GM12878 (cell line): ENCODE results near the gene CD3G.

ENCODE experiments used
- CTCF ChIP-seq, 3 experiments: IDR thresholded peaks in 2 of 3; conservative IDR thresholded peaks in 1 of 3; 2 replicates each; pipeline ENCODE4 v1.5.1; 2011; ENCODE audit warnings: low read depth in 3 of 3, low read length in 3 of 3, mild to moderate bottlenecking in 3 of 3, control low read depth in 2 of 3, moderate library complexity in 2 of 3, inconsistent platforms in 1 of 3, mixed read lengths in 1 of 3; ENCODE audit not compliant: control insufficient read depth in 2 of 3, insufficient read depth in 1 of 3; ENCODE audit errors: extremely low read depth in 1 of 3
- FOS ChIP-seq: IDR thresholded peaks from 3 replicates; pipeline ENCODE4 v1.6.1; 2011; ENCODE audit warnings: borderline replicate concordance; ENCODE audit not compliant: insufficient read length; ENCODE audit errors: extremely low read depth
- POLR2A ChIP-seq: IDR thresholded peaks from 2 replicates; pipeline ENCODE4 v1.6.1; 2011; ENCODE audit warnings: low read depth, mild to moderate bottlenecking, low read length
- SIN3A ChIP-seq: IDR thresholded peaks from 2 replicates; pipeline ENCODE4 v1.6.1; 2012; ENCODE audit warnings: low read depth, low read length, improper control_type of control experiment
- ZNF207 ChIP-seq: fragments of 450-650 bp; IDR thresholded peaks from 2 replicates; pipeline ENCODE4 v1.6.1; 2014; ENCODE audit warnings: antibody characterized with exemption, mild to moderate bottlenecking, borderline replicate concordance
- TF ChIP-seq, protein P1 (sequence below): fragments of 450-650 bp; formaldehyde crosslinking; IDR thresholded peaks from 2 replicates; pipeline ENCODE4 v1.4.0; 2022; ENCODE audit warnings: mild to moderate bottlenecking, moderate library complexity
- TF ChIP-seq, protein P2 (sequence below): IDR thresholded peaks from 2 replicates; pipeline ENCODE4 v1.6.1; 2012; ENCODE audit warnings: improper control_type of control experiment, low read depth, low read length; ENCODE audit not compliant: insufficient replicate concordance

- TF ChIP-seq, protein P1, sequence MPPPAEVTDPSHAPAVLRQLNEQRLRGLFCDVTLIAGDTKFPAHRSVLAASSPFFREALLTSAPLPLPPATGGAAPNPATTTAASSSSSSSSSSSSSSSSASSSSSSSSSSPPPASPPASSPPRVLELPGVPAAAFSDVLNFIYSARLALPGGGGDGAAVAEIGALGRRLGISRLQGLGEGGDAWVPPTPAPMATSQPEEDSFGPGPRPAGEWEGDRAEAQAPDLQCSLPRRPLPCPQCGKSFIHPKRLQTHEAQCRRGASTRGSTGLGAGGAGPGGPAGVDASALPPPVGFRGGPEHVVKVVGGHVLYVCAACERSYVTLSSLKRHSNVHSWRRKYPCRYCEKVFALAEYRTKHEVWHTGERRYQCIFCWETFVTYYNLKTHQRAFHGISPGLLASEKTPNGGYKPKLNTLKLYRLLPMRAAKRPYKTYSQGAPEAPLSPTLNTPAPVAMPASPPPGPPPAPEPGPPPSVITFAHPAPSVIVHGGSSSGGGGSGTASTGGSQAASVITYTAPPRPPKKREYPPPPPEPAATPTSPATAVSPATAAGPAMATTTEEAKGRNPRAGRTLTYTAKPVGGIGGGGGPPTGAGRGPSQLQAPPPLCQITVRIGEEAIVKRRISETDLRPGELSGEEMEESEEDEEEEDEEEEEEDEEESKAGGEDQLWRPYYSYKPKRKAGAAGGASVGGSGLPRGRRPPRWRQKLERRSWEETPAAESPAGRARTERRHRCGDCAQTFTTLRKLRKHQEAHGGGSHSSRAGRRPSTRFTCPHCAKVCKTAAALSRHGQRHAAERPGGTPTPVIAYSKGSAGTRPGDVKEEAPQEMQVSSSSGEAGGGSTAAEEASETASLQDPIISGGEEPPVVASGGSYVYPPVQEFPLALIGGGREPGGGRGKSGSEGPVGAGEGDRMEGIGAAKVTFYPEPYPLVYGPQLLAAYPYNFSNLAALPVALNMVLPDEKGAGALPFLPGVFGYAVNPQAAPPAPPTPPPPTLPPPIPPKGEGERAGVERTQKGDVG (CRISPR knock-in tag), result no peak
- TF ChIP-seq CTCF (IDR thresholded peaks at IDR 0.05 in 2 of 3, conservative IDR thresholded peaks at IDR 0.05 in 1 of 3; ENCODE audit: control insufficient read depth in 2 of 3, extremely low read depth in 1 of 3, insufficient read depth in 1 of 3, low read depth in 3 of 3, low read length in 3 of 3), result no peak
- no peak for TF ChIP-seq POLR2A
- TF ChIP-seq FOS, result no peak
- TF ChIP-seq, protein P2, sequence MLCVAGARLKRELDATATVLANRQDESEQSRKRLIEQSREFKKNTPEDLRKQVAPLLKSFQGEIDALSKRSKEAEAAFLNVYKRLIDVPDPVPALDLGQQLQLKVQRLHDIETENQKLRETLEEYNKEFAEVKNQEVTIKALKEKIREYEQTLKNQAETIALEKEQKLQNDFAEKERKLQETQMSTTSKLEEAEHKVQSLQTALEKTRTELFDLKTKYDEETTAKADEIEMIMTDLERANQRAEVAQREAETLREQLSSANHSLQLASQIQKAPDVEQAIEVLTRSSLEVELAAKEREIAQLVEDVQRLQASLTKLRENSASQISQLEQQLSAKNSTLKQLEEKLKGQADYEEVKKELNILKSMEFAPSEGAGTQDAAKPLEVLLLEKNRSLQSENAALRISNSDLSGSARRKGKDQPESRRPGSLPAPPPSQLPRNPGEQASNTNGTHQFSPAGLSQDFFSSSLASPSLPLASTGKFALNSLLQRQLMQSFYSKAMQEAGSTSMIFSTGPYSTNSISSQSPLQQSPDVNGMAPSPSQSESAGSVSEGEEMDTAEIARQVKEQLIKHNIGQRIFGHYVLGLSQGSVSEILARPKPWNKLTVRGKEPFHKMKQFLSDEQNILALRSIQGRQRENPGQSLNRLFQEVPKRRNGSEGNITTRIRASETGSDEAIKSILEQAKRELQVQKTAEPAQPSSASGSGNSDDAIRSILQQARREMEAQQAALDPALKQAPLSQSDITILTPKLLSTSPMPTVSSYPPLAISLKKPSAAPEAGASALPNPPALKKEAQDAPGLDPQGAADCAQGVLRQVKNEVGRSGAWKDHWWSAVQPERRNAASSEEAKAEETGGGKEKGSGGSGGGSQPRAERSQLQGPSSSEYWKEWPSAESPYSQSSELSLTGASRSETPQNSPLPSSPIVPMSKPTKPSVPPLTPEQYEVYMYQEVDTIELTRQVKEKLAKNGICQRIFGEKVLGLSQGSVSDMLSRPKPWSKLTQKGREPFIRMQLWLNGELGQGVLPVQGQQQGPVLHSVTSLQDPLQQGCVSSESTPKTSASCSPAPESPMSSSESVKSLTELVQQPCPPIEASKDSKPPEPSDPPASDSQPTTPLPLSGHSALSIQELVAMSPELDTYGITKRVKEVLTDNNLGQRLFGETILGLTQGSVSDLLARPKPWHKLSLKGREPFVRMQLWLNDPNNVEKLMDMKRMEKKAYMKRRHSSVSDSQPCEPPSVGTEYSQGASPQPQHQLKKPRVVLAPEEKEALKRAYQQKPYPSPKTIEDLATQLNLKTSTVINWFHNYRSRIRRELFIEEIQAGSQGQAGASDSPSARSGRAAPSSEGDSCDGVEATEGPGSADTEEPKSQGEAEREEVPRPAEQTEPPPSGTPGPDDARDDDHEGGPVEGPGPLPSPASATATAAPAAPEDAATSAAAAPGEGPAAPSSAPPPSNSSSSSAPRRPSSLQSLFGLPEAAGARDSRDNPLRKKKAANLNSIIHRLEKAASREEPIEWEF, result no peak
- TF ChIP-seq ZNF207, result no peak
- no peak for TF ChIP-seq SIN3A
These were observed 22.6 kb upstream of the CD3G start for GRCh38 chr11:118321386-118322082.
